IMR-90 (cell line): ENCODE results near the gene CD276.

Experiments
- MAZ ChIP-seq: IDR thresholded peaks from 2 replicates; pipeline ENCODE4 v1.6.1; 2012; ENCODE audit warnings: low read depth, mild to moderate bottlenecking, low read length, improper control_type of control experiment, moderate library complexity, borderline replicate concordance
- POLR2A ChIP-seq: IDR thresholded peaks from 2 replicates; pipeline ENCODE4 v1.6.1; 2012; ENCODE audit warnings: mild to moderate bottlenecking, low read depth, low read length

GRCh38 chr15:73679180-73679579 is 5.0 kb upstream of the CD276 start:
- TF ChIP-seq MAZ (no peak), POLR2A (no peak)
